Ascending aorta (tissue), 2 donors: ENCODE results near the gene DENR. TPM values are rescaled to one million over a fixed set of nuclear protein-coding genes. Genes with fewer than 3 reads are reported as not detected.

Experiments
- DNase-seq, 2 donors: peaks; one replicate each; pipeline ENCODE4 v3.0.0-alpha.2; 2019; ENCODE audit warnings: low spot score in 2 of 2
- H3K27ac ChIP-seq, 2 donors: fragments of 200-600 bp; sonication (generic); one replicate each; pipeline ENCODE4 v1.5.1; 2016 to 2017; ENCODE audit warnings: mild to moderate bottlenecking in 1 of 2
- H3K27me3 ChIP-seq: fragments of 200-600 bp; sonication (generic); one replicate; pipeline ENCODE4 v1.5.1; 2017
- H3K36me3 ChIP-seq, 2 donors: fragments of 200-600 bp; sonication (generic); one replicate each; pipeline ENCODE4 v1.5.1; 2016
- H3K4me1 ChIP-seq, 2 donors: fragments of 200-600 bp; sonication (generic); one replicate each; pipeline ENCODE4 v1.5.1; 2016 to 2017; ENCODE audit warnings: mild to moderate bottlenecking in 1 of 2
- H3K4me3 ChIP-seq, 2 donors: fragments of 200-600 bp; sonication (generic); one replicate each; pipeline ENCODE4 v1.5.1; 2016 to 2017; ENCODE audit warnings: mild to moderate bottlenecking in 1 of 2
- H3K9me3 ChIP-seq, 2 donors: fragments of 200-600 bp; sonication (generic); one replicate each; pipeline ENCODE4 v1.5.1; 2016
- intact Hi-C: fragments of 100-400 bp; cut with DNase I; formaldehyde crosslinking; loops from one replicate; pipeline ENCODE4 v1.15.1; 2023
- total RNA-seq: library from RNA; depleted of rRNA; stranded (reverse); fragments of >200 nt; gene quantifications from one replicate; pipeline ENCODE4 v1.1.0, GENCODE V29; 2016
- TF ChIP-seq, protein P1 (sequence below), 3 experiments: fragments of 200-600 bp in 2 of 3; fragments of 450-650 bp in 1 of 3; sonication (generic) in 2 of 3; IDR thresholded peaks; one replicate each; pipeline ENCODE4 v1.5.1; 2016 to 2019; ENCODE audit warnings: antibody characterized with exemption in 3 of 3, mild to moderate bottlenecking in 1 of 3, moderate library complexity in 1 of 3

DENR gene
- total RNA-seq, 1 donor from 2014 or later, result 12.2 TPM

- no peaks in the 10 kb centered on the region for H3K36me3 ChIP-seq
- H3K27me3 ChIP-seq, result no peaks in the 10 kb centered on the region
- DNase-seq, result no peak
- H3K27ac ChIP-seq, result no peak overlapping the region
- intact Hi-C loops, result loop anchor here (5.0 kb wide), 1 partner anchor 48 kb away; the partner anchor contains the start of gene HIP1R
- H3K4me1 ChIP-seq, result no peaks in the 10 kb centered on the region
- H3K4me3 ChIP-seq, result no peak overlapping the region
- TF ChIP-seq, protein P1, sequence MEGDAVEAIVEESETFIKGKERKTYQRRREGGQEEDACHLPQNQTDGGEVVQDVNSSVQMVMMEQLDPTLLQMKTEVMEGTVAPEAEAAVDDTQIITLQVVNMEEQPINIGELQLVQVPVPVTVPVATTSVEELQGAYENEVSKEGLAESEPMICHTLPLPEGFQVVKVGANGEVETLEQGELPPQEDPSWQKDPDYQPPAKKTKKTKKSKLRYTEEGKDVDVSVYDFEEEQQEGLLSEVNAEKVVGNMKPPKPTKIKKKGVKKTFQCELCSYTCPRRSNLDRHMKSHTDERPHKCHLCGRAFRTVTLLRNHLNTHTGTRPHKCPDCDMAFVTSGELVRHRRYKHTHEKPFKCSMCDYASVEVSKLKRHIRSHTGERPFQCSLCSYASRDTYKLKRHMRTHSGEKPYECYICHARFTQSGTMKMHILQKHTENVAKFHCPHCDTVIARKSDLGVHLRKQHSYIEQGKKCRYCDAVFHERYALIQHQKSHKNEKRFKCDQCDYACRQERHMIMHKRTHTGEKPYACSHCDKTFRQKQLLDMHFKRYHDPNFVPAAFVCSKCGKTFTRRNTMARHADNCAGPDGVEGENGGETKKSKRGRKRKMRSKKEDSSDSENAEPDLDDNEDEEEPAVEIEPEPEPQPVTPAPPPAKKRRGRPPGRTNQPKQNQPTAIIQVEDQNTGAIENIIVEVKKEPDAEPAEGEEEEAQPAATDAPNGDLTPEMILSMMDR (IDR thresholded peaks at IDR 0.05), result no peak
- no peaks in the 10 kb centered on the region for H3K9me3 ChIP-seq
Measured at GRCh38 chr12:122789637-122790036, 37.0 kb downstream of the DENR start.

- DNase-seq, result no peak
- Histone ChIP-seq H3K27me3 (no peaks in the 10 kb centered on the region), H3K9me3 (no peaks in the 10 kb centered on the region), H3K36me3 (no peaks in the 10 kb centered on the region), H3K27ac (no peak overlapping the region), H3K4me3 (no peak overlapping the region), H3K4me1 (no peaks in the 10 kb centered on the region)
- intact Hi-C loops, result loop anchor here (5.0 kb wide), 1 partner anchor 47 kb away; the partner anchor contains the start of gene HIP1R
- TF ChIP-seq, protein P1 (IDR thresholded peaks at IDR 0.05), result no peak
Measured at GRCh38 chr12:122790393-122791075, 37.9 kb downstream of the DENR start.

GRCh38 chr12:122793685-122794106, 41.1 kb downstream of the DENR start:
- no peaks in the 10 kb centered on the region for H3K27me3 ChIP-seq
- H3K36me3 ChIP-seq, result no peaks in the 10 kb centered on the region
- TF ChIP-seq, protein P1 (IDR thresholded peaks at IDR 0.05), result peak; percentile 64 to 74 (median 67)
- DNase-seq, result no peak
- intact Hi-C loops, result loop anchor here (1.0 to 5.0 kb wide), 3 partner anchors 44 to 159 kb away; partner anchors contain the start of gene HIP1R
- no peaks in the 10 kb centered on the region for H3K4me1 ChIP-seq
- H3K27ac ChIP-seq, result no peak overlapping the region
- H3K4me3 ChIP-seq, result no peak overlapping the region
- H3K9me3 ChIP-seq, result no peaks in the 10 kb centered on the region

DNA sequence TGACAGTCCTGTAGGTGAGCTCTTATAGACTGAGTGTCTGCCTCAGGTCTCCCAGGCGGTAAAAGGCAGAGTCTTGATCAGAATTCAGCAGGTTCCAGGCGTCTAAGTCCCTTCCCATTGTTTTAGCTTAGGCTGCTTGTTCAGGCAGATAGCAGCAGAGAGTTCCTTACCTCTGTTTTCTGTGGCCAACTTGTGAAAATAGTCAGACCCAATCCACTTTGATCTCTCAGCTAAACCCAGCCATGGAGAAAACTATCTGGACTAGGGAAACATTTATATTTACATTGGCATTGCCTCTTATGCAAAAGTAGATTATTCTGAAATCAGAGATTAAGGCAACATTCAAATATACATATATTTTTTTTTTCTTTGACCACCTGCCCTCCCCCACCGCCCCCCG, 43.2 kb downstream of the DENR start:
- Histone ChIP-seq H3K36me3 (no peaks in the 10 kb centered on the region), H3K27me3 (no peaks in the 10 kb centered on the region), H3K4me3 (no peak overlapping the region), H3K27ac (no peak overlapping the region), H3K9me3 (no peaks in the 10 kb centered on the region), H3K4me1 (no peaks in the 10 kb centered on the region)
- no peak for DNase-seq
- intact Hi-C loops, result no loop called here
- TF ChIP-seq, protein P1 (IDR thresholded peaks at IDR 0.05), result no peak

- Histone ChIP-seq H3K36me3 (no peaks in the 10 kb centered on the region), H3K4me1 (no peaks in the 10 kb centered on the region), H3K27me3 (no peaks in the 10 kb centered on the region), H3K9me3 (no peaks in the 10 kb centered on the region), H3K4me3 (no peak overlapping the region), H3K27ac (no peak overlapping the region)
- intact Hi-C loops, result no loop called here
- TF ChIP-seq, protein P1 (IDR thresholded peaks at IDR 0.05), result no peak
- no peak for DNase-seq
Measured at GRCh38 chr12:122799641-122800243, 47.1 kb downstream of the DENR start.
